GM19468 (cell line): ENCODE data around the gene AKAP5.

Source experiments
- ATAC-seq: cut with Tn5 transposase; IDR thresholded peaks from one replicate; pipeline ENCODE4 v1.9.1; 2021; ENCODE audit warnings: mild to moderate bottlenecking, moderate library complexity, moderate number of reproducible peaks; ENCODE audit not compliant: unreplicated experiment; ENCODE audit errors: extremely low read depth

Gene AKAP5

DNA sequence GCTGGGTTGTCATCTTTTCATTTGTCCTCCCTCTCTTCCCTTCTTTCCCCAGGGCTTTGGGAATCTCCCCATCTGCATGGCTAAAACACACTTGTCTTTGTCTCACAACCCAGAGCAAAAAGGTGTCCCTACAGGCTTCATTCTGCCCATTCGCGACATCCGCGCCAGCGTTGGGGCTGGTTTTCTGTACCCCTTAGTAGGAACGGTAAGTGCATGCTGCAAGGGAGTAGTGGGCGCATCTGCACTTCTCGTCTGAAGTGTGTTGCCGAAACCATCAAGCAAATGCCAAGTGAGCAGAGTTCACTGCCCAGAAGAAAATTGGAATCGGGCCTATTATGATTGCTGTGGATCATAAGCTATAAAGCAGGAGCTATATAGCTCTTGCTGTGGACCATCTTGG is 10.6 kb upstream of the AKAP5 start:
- ATAC-seq, result no peak

GRCh38 chr14:64459405-64460136 is 5.7 kb upstream of the AKAP5 start:
- ATAC-seq, result no peak

GRCh38 chr14:64461221-64461620 is 4.1 kb upstream of the AKAP5 start:
- no peak for ATAC-seq

DNA sequence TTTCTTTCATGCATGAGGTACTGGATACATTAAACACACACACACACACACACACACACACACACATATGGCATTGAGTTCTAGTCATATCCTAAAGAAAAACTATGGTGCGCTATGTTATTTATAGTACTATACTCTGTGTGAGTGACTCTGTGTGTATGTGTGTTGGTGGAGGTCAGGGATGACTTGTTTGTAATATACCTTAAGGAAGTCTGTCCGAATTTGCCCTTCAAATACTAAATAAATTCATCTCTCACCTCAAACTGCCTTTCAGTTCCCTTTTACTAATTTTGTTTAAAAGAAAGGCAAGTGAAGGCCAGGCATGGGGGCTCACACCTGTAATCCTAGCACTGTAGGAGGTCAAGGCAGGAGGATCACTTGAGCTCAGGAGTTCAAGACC is 2.1 kb upstream of the AKAP5 start:
- no peak for ATAC-seq

- ATAC-seq, result no peak
Observed at GRCh38 chr14:64463873-64464272, 1.4 kb upstream of the AKAP5 start.

DNA sequence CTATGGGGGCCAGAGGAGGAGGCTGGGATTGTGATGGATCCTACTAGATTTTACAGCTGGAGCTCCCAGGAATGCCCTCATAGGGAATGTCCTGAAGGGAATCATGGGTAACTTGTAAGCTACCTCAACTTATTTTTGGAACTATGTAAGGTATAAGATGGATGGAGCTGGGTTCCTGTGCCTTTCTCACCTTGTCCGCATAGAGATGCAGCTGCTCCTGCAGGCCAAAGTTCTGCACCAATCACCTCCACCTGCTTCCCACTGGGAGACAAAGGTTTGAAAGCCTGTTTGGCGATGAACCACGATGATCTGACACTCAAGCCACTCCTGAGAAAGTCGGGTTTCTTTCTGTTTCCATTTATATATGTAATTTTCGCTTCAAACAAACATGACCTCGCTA is 648 bp upstream of the AKAP5 start:
- no peak for ATAC-seq

DNA sequence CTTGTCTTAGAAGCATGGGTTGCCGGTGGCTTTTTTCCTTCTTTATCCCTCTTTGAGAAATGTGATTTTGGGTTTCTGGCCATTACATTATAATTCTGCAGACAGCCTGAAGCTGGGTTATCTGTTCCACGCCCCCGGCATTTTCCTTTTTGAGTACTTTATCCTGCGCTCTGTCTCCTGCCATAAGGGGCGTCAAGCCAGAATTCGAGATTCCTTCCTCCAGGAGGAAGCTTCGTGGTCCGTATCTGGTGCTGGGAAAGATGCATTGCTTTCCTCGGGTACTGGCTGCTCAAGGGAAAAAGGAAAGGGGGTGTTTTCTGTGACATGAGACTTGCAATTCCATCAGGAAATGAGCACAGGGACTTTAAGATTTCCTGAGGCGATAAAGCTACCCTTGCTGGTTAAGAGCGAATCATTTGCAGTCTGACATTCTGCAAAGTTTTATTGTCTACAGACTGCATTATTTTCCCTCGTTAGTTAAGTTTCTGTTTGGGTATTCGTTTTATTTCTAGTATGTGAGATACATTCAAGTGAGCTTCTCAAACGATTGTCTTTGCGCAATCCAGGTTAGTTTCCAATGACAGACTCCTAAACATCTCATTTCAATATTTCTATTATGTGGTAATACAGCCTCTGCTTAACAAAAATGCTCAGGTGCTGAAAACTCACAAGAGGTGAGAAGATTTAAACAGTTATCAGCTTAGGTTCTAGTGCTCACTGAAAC is 694 bp downstream of the AKAP5 start:
- ATAC-seq, result no peak

DNA sequence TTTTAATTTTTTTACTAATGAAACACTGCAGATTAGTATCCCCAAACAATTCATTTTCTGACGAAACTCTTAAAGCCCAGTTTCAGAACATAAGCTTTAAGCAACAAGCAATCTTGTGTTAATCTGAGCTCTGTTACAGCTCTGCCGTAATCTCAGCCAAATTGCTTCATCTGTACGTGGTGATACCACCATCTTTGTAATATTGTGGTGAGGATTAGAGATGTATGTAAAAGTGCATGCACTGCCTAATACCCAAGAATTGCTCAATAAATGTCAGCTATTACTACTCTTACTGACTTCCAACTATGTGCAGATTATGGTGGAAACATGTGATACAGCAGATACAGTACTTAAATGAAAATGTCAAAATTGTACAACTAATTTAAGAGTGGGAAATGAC is 1.8 kb downstream of the AKAP5 start:
- ATAC-seq, result no peak

DNA sequence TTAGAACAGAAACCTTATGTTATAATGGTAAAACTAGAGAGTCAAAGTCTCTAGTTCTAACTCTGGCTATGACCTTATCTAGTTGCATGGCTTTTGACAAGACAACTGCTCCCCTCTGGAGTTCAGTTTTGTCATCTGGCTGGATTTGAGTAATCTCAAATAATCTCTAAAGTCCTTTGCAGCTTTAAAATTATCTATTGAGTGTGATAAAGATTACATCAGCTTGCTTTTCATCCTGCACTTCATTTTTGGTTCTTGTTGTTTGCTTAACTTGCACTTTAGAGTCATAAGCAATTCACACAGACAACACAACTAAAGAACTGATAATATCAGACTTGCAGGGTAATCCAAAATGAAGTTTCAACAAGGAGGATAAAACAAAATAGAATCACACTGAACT is 2.3 kb downstream of the AKAP5 start:
- no peak for ATAC-seq

DNA sequence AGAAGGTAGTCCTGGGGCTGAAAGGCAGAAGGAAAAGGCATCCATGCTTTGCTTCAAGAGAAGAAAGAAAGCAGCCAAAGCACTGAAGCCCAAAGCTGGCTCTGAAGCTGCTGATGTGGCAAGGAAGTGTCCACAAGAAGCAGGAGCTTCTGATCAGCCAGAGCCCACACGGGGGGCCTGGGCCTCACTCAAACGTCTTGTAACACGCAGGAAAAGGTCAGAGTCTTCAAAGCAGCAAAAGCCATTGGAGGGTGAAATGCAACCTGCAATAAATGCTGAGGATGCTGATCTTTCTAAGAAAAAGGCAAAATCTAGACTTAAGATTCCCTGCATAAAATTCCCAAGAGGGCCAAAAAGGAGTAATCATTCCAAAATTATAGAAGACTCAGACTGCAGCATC is 3.2 kb downstream of the AKAP5 start:
- ATAC-seq, result no peak

- ATAC-seq, result no peak
Observed at GRCh38 chr14:64474041-64474440, 8.7 kb downstream of the AKAP5 start.

DNA sequence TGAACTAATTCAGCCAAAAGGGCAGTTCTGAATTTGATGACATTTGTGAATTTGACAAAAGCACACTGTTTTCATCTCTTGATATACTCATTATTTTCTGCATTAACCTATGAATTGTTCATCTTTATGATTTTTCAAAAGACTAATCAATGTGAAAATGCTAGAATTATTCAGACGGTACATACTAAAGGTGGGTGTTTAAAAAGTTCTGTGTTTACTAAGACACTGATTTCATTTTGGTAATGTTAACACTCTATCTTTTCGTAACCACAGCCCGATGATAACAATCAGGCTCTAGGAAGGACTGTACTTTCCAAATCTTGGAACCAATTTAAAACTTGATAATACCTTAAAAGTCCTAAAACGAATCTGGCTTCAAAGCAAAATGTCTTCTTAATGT is 9.4 kb downstream of the AKAP5 start:
- ATAC-seq, result no peak

DNA sequence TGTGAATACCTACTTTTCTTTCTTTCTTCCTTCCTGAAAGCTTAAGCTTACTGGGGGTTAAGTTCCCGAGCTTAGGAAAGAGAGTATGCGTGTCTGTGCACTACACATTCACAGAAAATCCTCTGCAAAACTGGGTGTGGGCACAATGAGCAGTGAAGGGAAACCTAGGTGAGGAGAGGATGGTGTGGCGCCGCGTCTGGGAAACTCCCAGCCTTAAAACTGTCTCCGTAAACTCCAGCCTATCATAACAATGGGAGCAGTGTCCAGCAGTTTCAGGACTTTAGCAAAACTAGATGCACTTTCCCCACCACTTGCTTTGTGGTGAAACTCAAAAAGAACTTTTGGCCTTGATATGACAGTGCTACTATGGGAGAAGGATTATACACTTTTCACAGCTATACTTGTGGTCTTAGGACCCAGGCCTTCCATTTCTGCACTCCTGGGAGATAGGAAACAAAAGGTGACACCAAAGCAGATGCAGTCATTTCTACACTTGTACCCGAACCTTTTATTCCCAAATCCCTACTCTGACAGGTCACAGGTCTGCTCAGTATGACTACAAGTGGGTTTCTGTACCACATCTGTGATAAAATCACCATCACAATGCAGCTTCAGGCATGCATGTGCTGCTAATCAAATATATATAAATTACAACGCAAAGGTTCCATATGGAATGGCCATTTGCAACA is 10.4 kb downstream of the AKAP5 start:
- no peak for ATAC-seq

- no peak for ATAC-seq
Observed at GRCh38 chr14:64476438-64476837, 11.1 kb downstream of the AKAP5 start.

- no peak for ATAC-seq
Observed at GRCh38 chr14:64478634-64479250, 13.4 kb downstream of the AKAP5 start.

DNA sequence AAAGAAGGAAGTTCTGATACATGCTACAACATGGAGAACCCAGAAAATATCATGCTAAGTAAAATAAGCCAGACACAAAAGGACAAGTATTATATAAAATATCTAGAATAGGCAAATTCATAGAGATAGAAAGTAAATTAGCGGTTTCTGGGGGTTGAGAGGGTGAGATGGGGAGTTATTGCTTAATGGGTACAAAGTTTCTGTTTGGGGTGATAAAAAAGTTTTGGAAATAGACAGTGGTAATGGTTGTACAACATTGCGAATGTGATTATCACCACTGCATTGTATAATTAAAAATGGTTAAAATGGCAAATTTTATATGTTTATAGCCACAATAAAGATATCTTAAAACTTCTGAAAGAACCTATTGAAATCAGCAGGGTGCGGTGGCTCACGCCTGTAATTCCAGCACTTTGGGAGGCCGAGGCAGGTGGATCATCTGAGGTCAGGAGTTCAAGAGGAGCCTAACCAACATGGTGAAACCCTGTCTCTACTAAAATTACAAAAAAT is 23.3 kb downstream of the AKAP5 start:
- no peak for ATAC-seq

DNA sequence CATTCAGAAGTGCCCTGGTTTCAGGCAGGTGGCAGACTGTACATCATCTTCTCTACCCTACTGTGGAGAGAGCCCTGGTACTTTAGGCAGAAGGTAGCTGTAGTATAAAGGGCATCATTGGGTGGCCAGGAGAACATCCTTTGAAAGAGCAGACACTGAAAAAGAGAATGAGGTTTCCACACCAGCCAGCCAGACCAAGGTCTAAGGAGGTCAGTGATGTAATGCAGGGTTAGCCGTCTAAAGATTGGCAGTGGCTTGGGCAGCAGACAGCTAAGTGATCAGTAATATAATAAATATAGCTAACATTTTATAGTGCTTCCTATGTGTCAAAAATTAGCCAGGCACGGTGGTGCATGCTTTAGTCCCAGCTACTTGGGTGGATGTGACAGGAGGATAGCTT is 26.3 kb downstream of the AKAP5 start:
- ATAC-seq, result no peak

- ATAC-seq, result no peak
Observed at GRCh38 chr14:64493455-64493854, 28.2 kb downstream of the AKAP5 start.

GRCh38 chr14:64495252-64495651 is 30.0 kb downstream of the AKAP5 start:
- no peak for ATAC-seq

DNA sequence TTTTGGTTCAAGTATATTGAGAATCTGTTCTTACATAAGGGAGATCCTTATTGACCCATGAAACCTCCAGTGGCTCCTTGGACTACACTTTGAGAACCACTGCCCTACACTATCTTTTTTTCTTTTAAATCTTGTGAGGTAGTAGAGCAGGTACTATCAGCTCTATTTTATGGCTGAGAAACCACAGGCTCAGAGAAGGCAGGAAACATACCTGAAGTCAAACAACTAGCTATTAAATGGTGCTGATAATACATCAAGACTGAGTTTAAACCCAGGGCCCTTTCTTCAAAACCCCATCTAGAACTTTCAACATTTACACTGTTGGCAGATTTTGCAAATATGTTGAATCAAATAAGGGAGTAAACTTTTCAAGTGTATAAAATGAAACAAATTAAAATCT is 31.5 kb downstream of the AKAP5 start:
- no peak for ATAC-seq

GRCh38 chr14:64500088-64500487 is 34.8 kb downstream of the AKAP5 start:
- no peak for ATAC-seq
